OCI-M2 (cell line): Measurements from ENCODE around the gene OR1B1.
"Not testable (repeated sequence)": the region's sequence is repeated elsewhere in the genome, so short reads cannot be mapped to it uniquely, and the experiment has no call there.

Experiments used
- DNase-seq: peaks from one replicate; lab custom pipeline; 2025; ENCODE audit not compliant: unreplicated experiment; lab: John Stamatoyannopoulos, UW

OR1B1 gene

GRCh38 chr9:122657527-122657926, at the start of gene OR1B1:
OR1B1 (minus strand) TSS chr9:122657627.
- no peak for DNase-seq

DNA sequence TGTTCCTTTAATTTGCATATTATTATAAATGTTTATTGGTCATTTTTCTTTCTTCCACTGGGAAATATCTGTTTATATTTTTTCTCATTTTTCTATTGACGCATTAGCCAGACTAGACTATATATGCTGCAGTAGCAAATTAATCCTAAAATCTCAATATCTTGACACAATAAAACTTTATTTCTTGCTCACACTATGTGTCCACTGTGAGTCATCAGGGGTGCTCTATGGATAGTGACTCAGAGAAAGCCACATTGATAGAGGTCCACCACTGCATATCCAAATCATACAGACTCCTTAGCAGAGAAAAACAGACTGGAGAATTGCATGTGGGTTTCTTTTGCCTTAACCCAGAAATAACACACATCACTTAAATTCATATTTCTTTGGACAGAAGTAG, 38.3 kb upstream of the OR1B1 start:
- DNase-seq = no peak

DNA sequence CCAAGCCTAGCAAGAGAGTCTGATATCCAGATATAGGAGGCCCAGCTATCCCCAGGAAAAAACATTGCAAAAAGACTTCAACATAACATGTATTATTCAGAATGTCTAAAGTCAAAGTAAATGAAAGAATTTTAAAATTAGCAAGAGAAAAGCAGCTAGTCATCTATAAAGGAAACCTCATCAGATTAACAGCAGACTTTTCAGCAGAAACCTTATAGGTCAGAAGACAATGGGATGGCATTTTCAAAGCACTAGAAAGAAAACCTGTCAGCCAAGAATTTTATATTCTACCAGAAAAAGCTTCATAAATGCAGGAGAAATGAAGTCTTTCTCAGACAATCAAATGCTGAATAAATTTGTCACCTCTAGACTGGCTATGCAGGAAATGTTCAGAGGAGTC, 27.4 kb upstream of the OR1B1 start:
- no peak for DNase-seq

DNA sequence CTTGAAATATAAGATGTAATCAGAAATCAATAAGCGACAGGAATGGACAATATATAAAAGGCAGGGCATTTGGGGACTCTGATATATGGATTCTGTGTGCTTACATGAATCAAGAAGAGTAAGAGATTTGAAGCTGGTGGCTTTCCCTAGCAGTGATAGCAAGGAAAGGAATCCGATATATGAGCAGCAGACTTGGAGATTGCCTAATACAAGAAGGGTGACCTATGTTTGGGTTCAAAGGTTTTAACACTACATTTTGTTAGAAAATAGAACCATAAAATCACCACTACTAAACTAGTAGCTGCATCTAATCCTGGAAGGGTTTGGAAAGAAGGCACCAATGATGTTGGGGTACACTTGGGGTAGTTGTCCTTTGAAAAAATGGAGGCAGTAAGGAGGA, 15.1 kb upstream of the OR1B1 start:
- DNase-seq = no peak

DNA sequence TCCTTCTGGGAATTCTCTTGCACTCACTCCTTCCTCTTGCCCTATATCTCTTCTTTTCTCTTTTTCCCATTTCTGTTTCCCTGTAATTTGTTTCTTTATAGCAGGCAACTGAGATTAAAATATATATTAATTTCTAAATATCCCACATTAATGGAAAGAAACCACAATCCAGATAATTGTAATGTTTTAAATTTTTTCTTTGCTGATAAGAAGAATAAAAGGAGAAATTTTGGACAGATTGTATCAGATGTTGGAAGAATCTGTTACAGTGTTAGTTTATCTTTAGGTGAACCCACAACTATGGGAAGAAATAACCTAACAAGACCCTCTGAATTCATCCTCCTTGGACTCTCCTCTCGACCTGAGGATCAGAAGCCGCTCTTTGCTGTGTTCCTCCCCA, 4.0 kb upstream of the OR1B1 start, which contains the start of gene OR1L1:
OR1L1 (plus strand) TSS at position 301 of the 400 bp plus-strand sequence; CDS start at position 301, 0 bp downstream.
- DNase-seq = no peak

- no peak for DNase-seq
Observed at GRCh38 chr9:122656378-122656777, 1.0 kb downstream of the OR1B1 start.

DNA sequence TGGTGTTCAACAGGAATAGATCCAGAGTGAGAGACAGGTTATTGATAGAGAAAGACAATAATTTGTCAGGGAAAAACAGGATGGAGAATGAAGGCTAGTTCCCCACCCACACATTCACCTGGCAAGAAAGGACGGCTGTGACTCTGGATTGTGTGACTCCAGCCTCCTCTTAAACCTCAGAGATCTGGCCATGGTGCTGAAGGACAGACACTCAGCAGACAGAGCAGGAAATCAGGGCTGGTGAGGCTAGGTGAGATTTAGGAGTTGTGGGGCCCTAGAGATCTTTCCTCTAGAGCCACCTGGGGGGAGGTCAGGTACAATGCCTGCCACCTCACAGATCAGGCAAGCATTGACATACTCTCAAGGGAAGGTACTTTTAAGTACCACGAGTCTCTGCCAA, 15.2 kb downstream of the OR1B1 start:
- DNase-seq = no peak

DNA sequence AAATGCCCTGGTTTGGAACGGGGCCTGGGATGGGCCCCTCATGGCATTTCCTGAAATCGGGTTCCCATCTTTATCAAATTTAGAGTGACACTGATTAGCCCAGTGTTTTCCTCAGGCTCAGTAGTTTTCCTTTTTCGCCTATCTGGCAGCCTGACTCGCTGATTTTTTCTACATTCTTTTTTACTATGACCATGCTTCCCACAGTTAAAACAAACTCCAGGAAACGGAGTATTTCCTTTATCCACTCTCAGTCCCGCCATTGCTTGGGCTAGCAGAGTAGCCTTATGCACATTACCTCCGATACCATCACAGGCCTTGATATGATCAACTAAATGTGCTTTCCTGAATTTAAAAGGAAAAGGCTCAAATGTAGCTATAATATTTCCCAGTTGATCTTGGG, 37.4 kb downstream of the OR1B1 start:
- no peak for DNase-seq

GRCh38 chr9:122614362-122614761, 43.1 kb downstream of the OR1B1 start, which contains the start of gene OR1Q1:
OR1Q1 (plus strand) TSS chr9:122614738; CDS start chr9:122614738, 0 bp downstream.
- no peak for DNase-seq

GRCh38 chr9:122609804-122610203, 47.6 kb downstream of the OR1B1 start:
- no peak for DNase-seq

- no peak for DNase-seq
Observed at GRCh38 chr9:122606587-122606986, 50.8 kb downstream of the OR1B1 start.

- no peak for DNase-seq
Observed at GRCh38 chr9:122605691-122606090, 51.7 kb downstream of the OR1B1 start.

DNA sequence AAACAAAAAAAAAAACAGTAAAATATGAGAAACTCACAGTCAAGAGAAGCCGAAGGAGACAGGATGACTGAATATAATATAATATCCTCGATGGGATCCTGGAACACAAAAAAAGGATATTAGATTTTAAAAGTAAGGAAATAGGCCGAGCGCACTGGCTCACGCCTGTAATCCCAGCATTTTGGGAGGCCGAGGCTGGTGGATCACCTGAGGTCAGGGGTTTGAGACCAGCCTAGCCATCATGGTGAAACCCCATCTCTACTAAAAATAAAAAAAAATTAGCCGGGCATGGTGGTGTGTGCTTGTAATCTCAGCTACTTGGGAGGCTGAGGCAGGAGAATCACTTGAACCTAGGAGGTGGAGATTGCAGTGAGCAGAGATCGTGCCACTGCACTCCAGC, 74.1 kb downstream of the OR1B1 start, which contains the start of gene OR1L8:
OR1L8 (minus strand) TSS at position 101 of the 400 bp plus-strand sequence. CDS start 14,907 bp downstream, outside the sequence.
- not testable (repeated sequence) for DNase-seq

DNA sequence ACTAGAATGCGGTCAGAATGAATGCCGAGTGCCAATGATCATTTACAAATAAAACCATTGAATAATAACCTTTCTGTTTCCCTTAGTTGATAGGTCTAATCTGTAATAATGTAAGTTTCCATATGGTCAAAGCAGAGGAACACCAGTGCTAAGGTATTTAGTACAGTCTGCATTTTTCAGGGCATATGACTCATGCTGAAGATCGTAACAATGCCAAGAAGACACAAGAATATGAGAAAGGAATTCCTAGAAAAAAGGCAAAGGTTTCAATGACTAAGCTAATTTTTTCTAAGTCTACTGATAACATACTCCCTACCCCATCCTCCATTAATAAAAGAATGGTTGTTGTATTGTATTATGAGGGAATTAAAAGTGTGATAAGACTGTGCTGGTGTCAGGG, 77.1 kb downstream of the OR1B1 start:
- no peak for DNase-seq

DNA sequence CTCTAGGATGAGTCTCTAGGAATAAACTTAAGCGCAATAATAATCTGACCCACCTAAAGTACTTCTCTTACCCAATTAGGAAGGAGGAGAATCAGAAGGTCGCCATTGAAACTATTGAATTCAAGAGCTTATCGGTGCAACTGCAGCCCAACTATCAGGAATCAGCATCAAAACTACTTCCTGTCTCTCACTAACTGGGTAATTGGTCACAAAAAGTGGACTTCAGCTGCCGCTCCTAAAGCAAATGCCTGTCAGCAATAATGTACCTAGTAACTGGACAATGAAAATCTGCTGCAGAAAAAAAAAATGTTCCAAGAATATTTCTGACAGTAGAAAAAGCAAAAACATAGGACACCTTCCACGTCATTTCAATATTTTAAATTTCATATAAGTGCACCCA, 77.6 kb downstream of the OR1B1 start:
- no peak for DNase-seq
